Trophoblast cell (in vitro differentiated cells and primary cell): Measurements from ENCODE around the gene DENND1C.

Experiments used
- DNase-seq, 2 donors: peaks; one replicate each; pipeline ENCODE4 v3.0.0-alpha.2; 2016
- H2AFZ ChIP-seq: 2 replicates; pipeline ENCODE4 v1.6.1; 2013; ENCODE audit warnings: low read length, moderate library complexity, mild to moderate bottlenecking; ENCODE audit not compliant: insufficient read depth, poor library complexity
- H2AK5ac ChIP-seq: 2 replicates; pipeline ENCODE4 v1.6.1; 2013; ENCODE audit warnings: mild to moderate bottlenecking, low read length
- H2BK120ac ChIP-seq: 2 replicates; pipeline ENCODE4 v1.6.1; 2013; ENCODE audit warnings: low read length, mild to moderate bottlenecking, moderate library complexity; ENCODE audit not compliant: insufficient read depth, poor library complexity
- H2BK12ac ChIP-seq: 2 replicates; pipeline ENCODE4 v1.6.1; 2013; ENCODE audit warnings: mild to moderate bottlenecking, low read length, moderate library complexity
- H2BK5ac ChIP-seq: 2 replicates; pipeline ENCODE4 v1.6.1; 2013; ENCODE audit warnings: low read length, low read depth, moderate library complexity, mild to moderate bottlenecking; ENCODE audit not compliant: poor library complexity
- H3K14ac ChIP-seq: 2 replicates; pipeline ENCODE4 v1.6.1; 2013; ENCODE audit warnings: mild to moderate bottlenecking, low read length
- H3K18ac ChIP-seq: 2 replicates; pipeline ENCODE4 v1.6.1; 2013; ENCODE audit warnings: mild to moderate bottlenecking, low read length
- H3K23ac ChIP-seq: 2 replicates; pipeline ENCODE4 v1.6.1; 2013; ENCODE audit warnings: low read length
- H3K27ac ChIP-seq: 2 replicates; pipeline ENCODE4 v1.5.1; 2013; ENCODE audit warnings: low read depth, mild to moderate bottlenecking, inconsistent platforms, low read length, moderate library complexity
- H3K27me3 ChIP-seq: 2 replicates; pipeline ENCODE4 v1.6.1; 2013; ENCODE audit warnings: inconsistent platforms, mild to moderate bottlenecking, low read length, moderate library complexity; ENCODE audit not compliant: insufficient read depth
- H3K36me3 ChIP-seq, 2 experiments: 1 replicate in 1 of 2; 2 replicates in 1 of 2; pipeline ENCODE4 v1.6.1; 2013; ENCODE audit warnings: low read length in 2 of 2, mild to moderate bottlenecking in 2 of 2, moderate library complexity in 1 of 2; ENCODE audit not compliant: insufficient read depth in 2 of 2, control insufficient read depth in 1 of 2
- H3K4ac ChIP-seq: 2 replicates; pipeline ENCODE4 v1.6.1; 2013; ENCODE audit warnings: low read depth, mild to moderate bottlenecking, low read length, moderate library complexity
- H3K4me1 ChIP-seq, 2 experiments: 1 replicate in 1 of 2; 2 replicates in 1 of 2; pipeline ENCODE4 v1.6.1; 2013; ENCODE audit warnings: low read length in 2 of 2, mild to moderate bottlenecking in 2 of 2, moderate library complexity in 1 of 2; ENCODE audit not compliant: insufficient read depth in 2 of 2, control insufficient read depth in 1 of 2
- H3K4me2 ChIP-seq: 2 replicates; pipeline ENCODE4 v1.6.1; 2013; ENCODE audit warnings: inconsistent platforms, mild to moderate bottlenecking, low read length, moderate library complexity
- H3K4me3 ChIP-seq: 2 replicates; pipeline ENCODE4 v1.5.1; 2013; ENCODE audit warnings: mild to moderate bottlenecking, low read depth, low read length, inconsistent platforms
- H3K79me1 ChIP-seq: one replicate; pipeline ENCODE4 v1.6.1; 2013; ENCODE audit warnings: low read length
- H3K79me2 ChIP-seq: 2 replicates; pipeline ENCODE4 v1.6.1; 2013; ENCODE audit warnings: low read length, mild to moderate bottlenecking; ENCODE audit not compliant: control insufficient read depth, insufficient read depth, poor library complexity
- H3K9ac ChIP-seq: 2 replicates; pipeline ENCODE4 v1.6.1; 2013; ENCODE audit warnings: mild to moderate bottlenecking, low read length
- H3K9me3 ChIP-seq: 2 replicates; pipeline ENCODE4 v1.6.1; 2013; ENCODE audit warnings: low read depth, mild to moderate bottlenecking, control low read depth, inconsistent platforms, low read length; ENCODE audit not compliant: insufficient read depth
- H4K12ac ChIP-seq: 2 replicates; pipeline ENCODE4 v1.6.1; 2013; ENCODE audit warnings: low read depth, mild to moderate bottlenecking, low read length, moderate library complexity
- H4K8ac ChIP-seq: 2 replicates; pipeline ENCODE4 v1.6.1; 2013; ENCODE audit warnings: low read depth, mild to moderate bottlenecking, low read length, moderate library complexity
- H4K91ac ChIP-seq: one replicate; pipeline ENCODE4 v1.6.1; 2013; ENCODE audit warnings: low read depth, mild to moderate bottlenecking, low read length, moderate library complexity
- WGBS: extraction: QIAGEN DNeasy Blood & Tissue Kit; methylation state at CpG from one replicate; pipeline ENCODE4 v1.1.7; 2013; ENCODE audit warnings: missing lambda C conversion rate; ENCODE audit not compliant: insufficient read length, insufficient coverage; ENCODE audit errors: extremely low coverage; 5-methylcytosine and 5-hydroxymethylcytosine counted together

Gene DENND1C

GRCh38 chr19:6490134-6490533 is 8.5 kb upstream of the DENND1C start:
- Histone ChIP-seq H3K4me3 (no peak overlapping the region), H2BK5ac (no peak overlapping the region), H4K12ac (no peak overlapping the region), H3K4ac (no peak overlapping the region), H3K18ac (no peak overlapping the region), H3K79me2 (no peaks in the 10 kb centered on the region), H3K9ac (no peak overlapping the region), H3K4me1 (no peaks in the 10 kb centered on the region), H3K27me3 (no peaks in the 10 kb centered on the region), H3K23ac (no peak overlapping the region), H4K8ac (no peak overlapping the region), H3K9me3 (no peaks in the 10 kb centered on the region), H3K79me1 (no peaks in the 10 kb centered on the region), H2BK120ac (no peak overlapping the region), H2AFZ (no peak overlapping the region), H3K36me3 (no peaks in the 10 kb centered on the region), H3K4me2 (no peak overlapping the region), H3K14ac (no peak overlapping the region), H3K27ac (no peak overlapping the region), H2AK5ac (no peak overlapping the region), H4K91ac (no peak overlapping the region), H2BK12ac (no peak overlapping the region)
- DNase-seq, result no peak
- WGBS, result no CpG with 5 or more reads among the region's 2 CpGs

- Histone ChIP-seq H4K8ac (no peak overlapping the region), H3K79me2 (no peaks in the 10 kb centered on the region), H3K4me3 (no peak overlapping the region), H3K9ac (no peak overlapping the region), H3K23ac (no peak overlapping the region), H3K4ac (no peak overlapping the region), H3K4me2 (no peak overlapping the region), H3K27ac (no peak overlapping the region), H2BK120ac (no peak overlapping the region), H2BK5ac (no peak overlapping the region), H3K36me3 (no peaks in the 10 kb centered on the region), H3K27me3 (no peaks in the 10 kb centered on the region), H2AFZ (no peak overlapping the region), H2AK5ac (no peak overlapping the region), H3K14ac (no peak overlapping the region), H3K18ac (no peak overlapping the region), H4K12ac (no peak overlapping the region), H3K79me1 (no peaks in the 10 kb centered on the region), H3K4me1 (no peaks in the 10 kb centered on the region), H2BK12ac (no peak overlapping the region), H3K9me3 (no peaks in the 10 kb centered on the region), H4K91ac (no peak overlapping the region)
- no CpG with 5 or more reads among the region's 15 CpGs for WGBS
- DNase-seq, result no peak
Observed at GRCh38 chr19:6489278-6490061, 7.9 kb upstream of the DENND1C start.

- no peak overlapping the region for H3K27ac ChIP-seq
- no peaks in the 10 kb centered on the region for H3K36me3 ChIP-seq
- peaks cover 3% of the 10 kb centered on the region for H3K9me3 ChIP-seq
- H3K18ac ChIP-seq, result no peak overlapping the region
- no CpG with 5 or more reads among the region's 7 CpGs for WGBS
- H3K14ac ChIP-seq, result no peak overlapping the region
- H3K4me1 ChIP-seq, result no peaks in the 10 kb centered on the region
- no peak overlapping the region for H3K4ac ChIP-seq
- H2BK120ac ChIP-seq, result no peak overlapping the region
- H3K4me3 ChIP-seq, result no peak overlapping the region
- no peak overlapping the region for H2BK5ac ChIP-seq
- no peak overlapping the region for H2AFZ ChIP-seq
- peak; percentile 56 to 69 for DNase-seq
- H4K12ac ChIP-seq, result no peak overlapping the region
- no peak overlapping the region for H3K4me2 ChIP-seq
- H3K27me3 ChIP-seq, result no peaks in the 10 kb centered on the region
- H3K79me1 ChIP-seq, result no peaks in the 10 kb centered on the region
- H3K9ac ChIP-seq, result no peak overlapping the region
- no peak overlapping the region for H4K8ac ChIP-seq
- no peak overlapping the region for H2AK5ac ChIP-seq
- no peak overlapping the region for H3K23ac ChIP-seq
- H2BK12ac ChIP-seq, result no peak overlapping the region
- H3K79me2 ChIP-seq, result no peaks in the 10 kb centered on the region
- no peak overlapping the region for H4K91ac ChIP-seq
Observed at GRCh38 chr19:6484831-6485230, 3.2 kb upstream of the DENND1C start.

- no peak overlapping the region for H3K4me2 ChIP-seq
- H4K91ac ChIP-seq, result no peak overlapping the region
- H3K18ac ChIP-seq, result no peak overlapping the region
- no peaks in the 10 kb centered on the region for H3K79me2 ChIP-seq
- H2BK120ac ChIP-seq, result no peak overlapping the region
- no peak overlapping the region for H3K23ac ChIP-seq
- no peaks in the 10 kb centered on the region for H3K4me1 ChIP-seq
- H3K27ac ChIP-seq, result no peak overlapping the region
- H3K27me3 ChIP-seq, result no peaks in the 10 kb centered on the region
- no peak overlapping the region for H2AFZ ChIP-seq
- H3K4ac ChIP-seq, result no peak overlapping the region
- no peak overlapping the region for H4K12ac ChIP-seq
- no peaks in the 10 kb centered on the region for H3K36me3 ChIP-seq
- H4K8ac ChIP-seq, result no peak overlapping the region
- H2AK5ac ChIP-seq, result no peak overlapping the region
- no peak overlapping the region for H3K14ac ChIP-seq
- no peak overlapping the region for H3K4me3 ChIP-seq
- no peaks in the 10 kb centered on the region for H3K79me1 ChIP-seq
- H3K9me3 ChIP-seq, result peaks cover 3% of the 10 kb centered on the region
- H2BK5ac ChIP-seq, result no peak overlapping the region
- H3K9ac ChIP-seq, result no peak overlapping the region
- WGBS, result no CpG with 5 or more reads among the region's 8 CpGs
- H2BK12ac ChIP-seq, result no peak overlapping the region
- peak in 1 of 2 donors; percentile 24 for DNase-seq
Observed at GRCh38 chr19:6484230-6484629, 2.6 kb upstream of the DENND1C start.
